Measurements from ENCODE around the gene TMEM272. TPM values are rescaled to one million over a fixed set of nuclear protein-coding genes. Genes with fewer than 3 reads are reported as not detected.

TMEM272 gene
- total and polyA plus RNA-seq, 2 of the 4 experiments (the other 2 are of a cell fraction): not detected

DNA sequence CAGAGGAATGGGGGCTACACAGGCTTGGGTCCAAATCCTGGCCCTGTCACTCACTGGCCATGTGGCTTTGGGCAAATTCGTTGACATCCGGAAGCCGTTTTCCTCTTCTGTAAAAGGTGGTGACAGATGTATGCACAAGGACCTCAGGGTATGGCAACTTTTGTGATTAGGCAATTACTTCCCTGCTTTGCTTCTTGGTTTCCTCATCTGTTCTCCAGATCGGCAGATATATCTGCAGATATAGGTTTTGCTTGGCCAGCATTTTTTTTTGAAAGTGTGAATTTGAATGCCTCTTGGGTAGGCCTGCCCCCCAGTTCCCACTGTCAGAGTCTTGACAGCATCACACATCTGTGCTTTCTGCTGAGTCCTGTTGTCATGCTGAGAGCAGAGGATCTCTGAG is 17.7 kb downstream of the TMEM272 start:
- no TSS peak for BruUV-seq (replicated peaks)
- Histone ChIP-seq H2BK20ac (ENCODE audit: low read depth, low read length) (no peak overlapping the region), H3K36me3 (ENCODE audit: control insufficient read depth, insufficient read depth, low read length) (no peaks in the 10 kb centered on the region), H2AFZ (replicated peaks; ENCODE audit: low read length, poor library complexity) (no peak overlapping the region), H3K4ac (ENCODE audit: low read depth, low read length) (no peak overlapping the region), H3K4me1 (ENCODE audit: control insufficient read depth, insufficient read depth, low read length) (no peaks in the 10 kb centered on the region), H3K9me3 (ENCODE audit: control insufficient read depth, insufficient read depth, low read length) (no peaks in the 10 kb centered on the region), H2BK5ac (ENCODE audit: low read depth, low read length, poor library complexity, severe bottlenecking) (no peak overlapping the region), H2AK9ac (replicated peaks; ENCODE audit: low read depth, low read length, poor library complexity) (no peak overlapping the region), H3K27me3 (ENCODE audit: control insufficient read depth, insufficient read depth, low read length) (peaks cover 61% of the 10 kb centered on the region), H2BK15ac (ENCODE audit: low read depth, low read length) (no peak overlapping the region), H3K4me2 (ENCODE audit: low read depth, low read length) (no peak overlapping the region), H2BK120ac (ENCODE audit: low read depth, low read length) (no peak overlapping the region), H3K23ac (ENCODE audit: low read depth, low read length) (no peak overlapping the region), H3K79me1 (ENCODE audit: low read depth in 1 of 2, low read length in 2 of 2) (no peaks in the 10 kb centered on the region), H3K9me1 (ENCODE audit: insufficient read depth, low read length) (no peaks in the 10 kb centered on the region), H3K9ac (ENCODE audit: low read depth, low read length) (no peak overlapping the region), H3K27ac (ENCODE audit: insufficient read depth, low read length) (no peak overlapping the region), H2AK5ac (ENCODE audit: low read depth, low read length) (no peak overlapping the region), H3K18ac (ENCODE audit: low read depth, low read length) (no peak overlapping the region), H4K8ac (ENCODE audit: low read depth in 2 of 2, low read length in 2 of 2) (no peak overlapping the region), H4K5ac (ENCODE audit: low read depth, low read length) (no peak overlapping the region), H4K91ac (ENCODE audit: insufficient read depth, low read depth, low read length) (no peak overlapping the region), H3K4me3 (ENCODE audit: insufficient read depth, low read depth, low read length) (no peak overlapping the region), H3K14ac (replicated peaks; ENCODE audit: low read depth, low read length) (no peak overlapping the region), H4K20me1 (ENCODE audit: insufficient read depth, low read length) (no peaks in the 10 kb centered on the region), H3K56ac (ENCODE audit: extremely low read depth, insufficient read depth, low read length) (no peak overlapping the region)
- ATAC-seq (ENCODE audit: low read depth) (no peak), DNase-seq (no peak)
- dilution Hi-C loops (cut with HindIII; ENCODE audit: low sequenced_read_pairs, unreplicated experiment): no loop called here
- ChIA-PET POLR2A (ENCODE audit: unreplicated experiment) (no interaction called here), CTCF (no interaction called here)
- in situ Hi-C loops (cut with MboI; ENCODE audit: low sequenced_read_pairs): no loop called here
- intact Hi-C loops (cut with micrococcal nuclease): no loop called here
- WGBS, 2 experiments (ENCODE audit: extremely low coverage in 2 of 2, insufficient read length in 1 of 2): no CpG with 5 or more reads among the region's 4 CpGs
- TF ChIP-seq RCOR1 (IDR thresholded peaks at IDR 0.05; ENCODE audit: insufficient replicate concordance, low read length) (no peak), POLR2A (IDR thresholded peaks at IDR 0.05; ENCODE audit: low read depth, low read length) (no peak), MAFK (IDR thresholded peaks at IDR 0.05; ENCODE audit: low read depth, low read length) (no peak), FOS (IDR thresholded peaks at IDR 0.05; ENCODE audit: low read depth, low read length) (no peak), BHLHE40 (IDR thresholded peaks at IDR 0.05; ENCODE audit: low read depth, low read length) (no peak), RAD21 (IDR thresholded peaks at IDR 0.05; ENCODE audit: low read length) (no peak), USF2 (IDR thresholded peaks at IDR 0.05; ENCODE audit: low read depth, low read length) (no peak), SMC3 (IDR thresholded peaks at IDR 0.05; ENCODE audit: low read depth, low read length) (no peak), NFE2L2 (IDR thresholded peaks at IDR 0.05; ENCODE audit: low read depth, low read length) (no peak), ELK1 (IDR thresholded peaks at IDR 0.05; ENCODE audit: borderline replicate concordance, low read depth, low read length) (no peak)
- TF ChIP-seq, protein P1, sequence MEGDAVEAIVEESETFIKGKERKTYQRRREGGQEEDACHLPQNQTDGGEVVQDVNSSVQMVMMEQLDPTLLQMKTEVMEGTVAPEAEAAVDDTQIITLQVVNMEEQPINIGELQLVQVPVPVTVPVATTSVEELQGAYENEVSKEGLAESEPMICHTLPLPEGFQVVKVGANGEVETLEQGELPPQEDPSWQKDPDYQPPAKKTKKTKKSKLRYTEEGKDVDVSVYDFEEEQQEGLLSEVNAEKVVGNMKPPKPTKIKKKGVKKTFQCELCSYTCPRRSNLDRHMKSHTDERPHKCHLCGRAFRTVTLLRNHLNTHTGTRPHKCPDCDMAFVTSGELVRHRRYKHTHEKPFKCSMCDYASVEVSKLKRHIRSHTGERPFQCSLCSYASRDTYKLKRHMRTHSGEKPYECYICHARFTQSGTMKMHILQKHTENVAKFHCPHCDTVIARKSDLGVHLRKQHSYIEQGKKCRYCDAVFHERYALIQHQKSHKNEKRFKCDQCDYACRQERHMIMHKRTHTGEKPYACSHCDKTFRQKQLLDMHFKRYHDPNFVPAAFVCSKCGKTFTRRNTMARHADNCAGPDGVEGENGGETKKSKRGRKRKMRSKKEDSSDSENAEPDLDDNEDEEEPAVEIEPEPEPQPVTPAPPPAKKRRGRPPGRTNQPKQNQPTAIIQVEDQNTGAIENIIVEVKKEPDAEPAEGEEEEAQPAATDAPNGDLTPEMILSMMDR (conservative IDR thresholded peaks at IDR 0.05; ENCODE audit: low read depth, low read length): no peak
